T-helper 17 cell (primary cell): ENCODE data around the gene CYTH1. TPM values are rescaled to one million over a fixed set of nuclear protein-coding genes. Genes with fewer than 3 reads are reported as not detected.

Source experiments
- ATAC-seq: fragments of 150-1000 bp; cut with Tn5 transposase; 2 replicates; pipeline ENCODE4 v1.10.0; 2021; ENCODE audit warnings: mild to moderate bottlenecking, moderate library complexity
- DNase-seq, 3 donors: peaks; one replicate each; pipeline versions ENCODE4 v3.0.0 to v3.0.0-alpha.2; 2020 to 2021
- H3K9me3 ChIP-seq: one replicate; pipeline ENCODE4 v1.7.0; 2013; ENCODE audit warnings: low read length, mild to moderate bottlenecking; ENCODE audit not compliant: control insufficient read depth, poor library complexity, severe bottlenecking
- H3K27ac Mint-ChIP-seq: one replicate; pipeline ENCODE4 v1.8.0; 2022; ENCODE audit warnings: mild to moderate bottlenecking, moderate library complexity, mixed read lengths
- H3K27me3 Mint-ChIP-seq: one replicate; pipeline ENCODE4 v1.8.0; 2022; ENCODE audit warnings: mixed read lengths
- H3K36me3 Mint-ChIP-seq: one replicate; pipeline ENCODE4 v1.8.0; 2022; ENCODE audit warnings: low read depth, mixed read lengths
- H3K4me1 Mint-ChIP-seq: one replicate; pipeline ENCODE4 v1.8.0; 2022; ENCODE audit warnings: mild to moderate bottlenecking, mixed read lengths
- H3K4me3 Mint-ChIP-seq: one replicate; pipeline ENCODE4 v1.8.0; 2022; ENCODE audit warnings: mild to moderate bottlenecking, moderate library complexity, mixed read lengths
- total RNA-seq, 4 donors: library from RNA in 2 of 4; stranded (reverse) in 2 of 4; gene quantifications; one replicate each; pipeline ENCODE4 v1.2.3 and lab custom pipeline; 2022 to 2026

The CYTH1 gene
- total RNA-seq, 2 donors from 2014 or later = 462 to 497 TPM

GRCh38 chr17:78683408-78683961 lies 98.6 kb downstream of the CYTH1 start:
- ATAC-seq (no peak), DNase-seq (no peak)
- H3K9me3 ChIP-seq = no peaks in the 10 kb centered on the region
- Mint-ChIP-seq H3K27ac (peak overlapping the region; percentile 91), H3K36me3 (peaks cover 3% of the 10 kb centered on the region), H3K27me3 (no peaks in the 10 kb centered on the region), H3K4me3 (peak overlapping the region; percentile 41), H3K4me1 (peaks cover 8% of the 10 kb centered on the region)

GRCh38 chr17:78682363-78682762 lies 99.7 kb downstream of the CYTH1 start:
- DNase-seq = no peak
- Mint-ChIP-seq H3K27me3 (no peaks in the 10 kb centered on the region), H3K27ac (peak overlapping the region; percentile 91), H3K4me3 (peak overlapping the region; percentile 77), H3K4me1 (peaks cover 5% of the 10 kb centered on the region), H3K36me3 (peaks cover 3% of the 10 kb centered on the region)
- no peak for ATAC-seq
- no peaks in the 10 kb centered on the region for H3K9me3 ChIP-seq

- Mint-ChIP-seq H3K4me1 (peaks cover 7% of the 10 kb centered on the region), H3K36me3 (peaks cover 3% of the 10 kb centered on the region), H3K27me3 (no peaks in the 10 kb centered on the region), H3K4me3 (no peak overlapping the region), H3K27ac (peak overlapping the region; percentile 91)
- no peaks in the 10 kb centered on the region for H3K9me3 ChIP-seq
- DNase-seq = no peak
- ATAC-seq = no peak
These were observed 101.6 kb downstream of the CYTH1 start for GRCh38 chr17:78680436-78680835.

- H3K27ac Mint-ChIP-seq = peak overlapping the region; percentile 66
- peaks cover 7% of the 10 kb centered on the region for H3K4me1 Mint-ChIP-seq
- no peak for DNase-seq
- peaks cover 3% of the 10 kb centered on the region for H3K36me3 Mint-ChIP-seq
- ATAC-seq = no peak
- H3K27me3 Mint-ChIP-seq = no peaks in the 10 kb centered on the region
- H3K9me3 ChIP-seq = no peaks in the 10 kb centered on the region
- H3K4me3 Mint-ChIP-seq = peak overlapping the region; percentile 31
These were observed 102.3 kb downstream of the CYTH1 start for GRCh38 chr17:78679495-78680395.

GRCh38 chr17:78678711-78679110 lies 103.4 kb downstream of the CYTH1 start:
- no peak for ATAC-seq
- Mint-ChIP-seq H3K36me3 (peaks cover 5% of the 10 kb centered on the region), H3K27ac (peak overlapping the region; percentile 66), H3K4me3 (no peak overlapping the region), H3K4me1 (peaks cover 7% of the 10 kb centered on the region), H3K27me3 (no peaks in the 10 kb centered on the region)
- no peaks in the 10 kb centered on the region for H3K9me3 ChIP-seq
- DNase-seq = no peak

GRCh38 chr17:78678222-78678557 lies 103.9 kb downstream of the CYTH1 start:
- Mint-ChIP-seq H3K27me3 (no peaks in the 10 kb centered on the region), H3K4me1 (peaks cover 7% of the 10 kb centered on the region), H3K27ac (peak overlapping the region; percentile 66), H3K36me3 (peaks cover 6% of the 10 kb centered on the region), H3K4me3 (peak overlapping the region; percentile 9)
- ATAC-seq (no peak), DNase-seq (no peak)
- no peaks in the 10 kb centered on the region for H3K9me3 ChIP-seq

GRCh38 chr17:78677303-78678221 lies 104.5 kb downstream of the CYTH1 start:
- DNase-seq = no peak
- no peaks in the 10 kb centered on the region for H3K27me3 Mint-ChIP-seq
- peak overlapping the region; percentile 9 for H3K4me3 Mint-ChIP-seq
- no peak for ATAC-seq
- peaks cover 10% of the 10 kb centered on the region for H3K4me1 Mint-ChIP-seq
- peaks cover 11% of the 10 kb centered on the region for H3K36me3 Mint-ChIP-seq
- no peaks in the 10 kb centered on the region for H3K9me3 ChIP-seq
- H3K27ac Mint-ChIP-seq = peak overlapping the region; percentile 57

GRCh38 chr17:78676412-78677302 lies 105.4 kb downstream of the CYTH1 start:
- peaks cover 10% of the 10 kb centered on the region for H3K36me3 Mint-ChIP-seq

GRCh38 chr17:78675836-78676235 lies 106.2 kb downstream of the CYTH1 start:
- Mint-ChIP-seq H3K4me3 (peak overlapping the region; percentile 41), H3K27me3 (no peaks in the 10 kb centered on the region), H3K27ac (peak overlapping the region; percentile 57), H3K4me1 (peaks cover 12% of the 10 kb centered on the region), H3K36me3 (peaks cover 10% of the 10 kb centered on the region)
- H3K9me3 ChIP-seq = no peaks in the 10 kb centered on the region
- ATAC-seq (no peak), DNase-seq (no peak)

More at GRCh38 chr17:78676412-78677302, 105.4 kb downstream of the CYTH1 start:
- Mint-ChIP-seq H3K27ac (peak overlapping the region; percentile 57), H3K4me3 (no peak overlapping the region), H3K4me1 (peaks cover 8% of the 10 kb centered on the region), H3K27me3 (no peaks in the 10 kb centered on the region)
- ATAC-seq (no peak), DNase-seq (no peak)
- H3K9me3 ChIP-seq = no peaks in the 10 kb centered on the region

GRCh38 chr17:78675316-78675616 lies 106.8 kb downstream of the CYTH1 start:
- peak overlapping the region; percentile 57 for H3K27ac Mint-ChIP-seq
- H3K4me3 Mint-ChIP-seq = peak overlapping the region; percentile 33

GRCh38 chr17:78674595-78675315 lies 107.3 kb downstream of the CYTH1 start:
- H3K27ac Mint-ChIP-seq = peak overlapping the region; percentile 57
- H3K27me3 Mint-ChIP-seq = no peaks in the 10 kb centered on the region
- peaks cover 19% of the 10 kb centered on the region for H3K4me1 Mint-ChIP-seq
- H3K36me3 Mint-ChIP-seq = peaks cover 10% of the 10 kb centered on the region
- H3K9me3 ChIP-seq = no peaks in the 10 kb centered on the region
- peak overlapping the region; percentile 33 for H3K4me3 Mint-ChIP-seq
- DNase-seq (no peak), ATAC-seq (no peak)

More at GRCh38 chr17:78675316-78675616, 106.8 kb downstream of the CYTH1 start:
- ATAC-seq = no peak
- Mint-ChIP-seq H3K4me1 (peaks cover 17% of the 10 kb centered on the region), H3K27me3 (no peaks in the 10 kb centered on the region), H3K36me3 (peaks cover 10% of the 10 kb centered on the region)
- no peaks in the 10 kb centered on the region for H3K9me3 ChIP-seq
- no peak for DNase-seq

- Mint-ChIP-seq H3K36me3 (peaks cover 10% of the 10 kb centered on the region), H3K4me3 (no peak overlapping the region), H3K27me3 (no peaks in the 10 kb centered on the region), H3K4me1 (peaks cover 25% of the 10 kb centered on the region), H3K27ac (peak overlapping the region; percentile 92)
- no peak for DNase-seq
- no peaks in the 10 kb centered on the region for H3K9me3 ChIP-seq
- no peak for ATAC-seq
These were observed 107.9 kb downstream of the CYTH1 start for GRCh38 chr17:78674156-78674555.
